PC-9 (cell line): ENCODE data around the gene MLST8. TPM values are rescaled to one million over a fixed set of nuclear protein-coding genes. Genes with fewer than 3 reads are reported as not detected.

Source experiments
- BruUV-seq: library from RNA; stranded (reverse); fragments of 400-500 nt; replicated peaks from 2 replicates; lab custom pipeline; 2021; lab: Mats Ljungman, UMichigan
- CTCF ChIA-PET: fragments of 300-600 bp; sonication (Branson Sonifier 250); formaldehyde crosslinking; loops from one replicate; lab custom pipeline; 2022; ENCODE audit warnings: antibody characterized with exemption; lab: Charles Lee
- POLR2A ChIA-PET: fragments of 300-600 bp; sonication (Branson Sonifier 250); formaldehyde crosslinking; loops from one replicate; lab custom pipeline; 2022; ENCODE audit warnings: antibody characterized with exemption; ENCODE audit not compliant: unreplicated experiment; lab: Charles Lee
- DNase-seq, 2 experiments: peaks; one replicate each; pipeline versions ENCODE4 v3.0.0 to v3.0.0-alpha.2; 2015 to 2022; ENCODE audit warnings: mixed read lengths in 1 of 2
- H2AFZ ChIP-seq: fragments of 200-600 bp; sonication (generic); 2 replicates; pipeline ENCODE4 v1.8.1; 2017; ENCODE audit warnings: antibody characterized with exemption
- H3F3A ChIP-seq: fragments of 200-600 bp; sonication (generic); 2 replicates; pipeline ENCODE4 v1.8.1; 2017; ENCODE audit warnings: antibody characterized with exemption, mild to moderate bottlenecking, low read depth; ENCODE audit not compliant: insufficient read depth
- H3K27ac ChIP-seq: fragments of 200-600 bp; sonication (generic); 2 replicates; pipeline ENCODE4 v1.6.1; 2016; ENCODE audit warnings: mixed run types
- H3K27me3 ChIP-seq: fragments of 200-600 bp; sonication (generic); 2 replicates; pipeline ENCODE4 v1.6.1; 2016; ENCODE audit warnings: low read depth, mixed run types; ENCODE audit not compliant: insufficient read depth
- H3K36me3 ChIP-seq: fragments of 200-600 bp; sonication (generic); 2 replicates; pipeline ENCODE4 v1.6.1; 2016; ENCODE audit warnings: low read depth, mixed run types
- H3K4me1 ChIP-seq: fragments of 200-600 bp; sonication (generic); replicated peaks from 2 replicates; pipeline ENCODE4 v1.6.1; 2016; ENCODE audit warnings: mixed run types; ENCODE audit not compliant: insufficient read depth
- H3K4me2 ChIP-seq: fragments of 200-600 bp; sonication (generic); 2 replicates; pipeline ENCODE4 v1.6.1; 2017; ENCODE audit warnings: mixed run types
- H3K4me3 ChIP-seq: fragments of 200-600 bp; sonication (generic); 2 replicates; pipeline ENCODE4 v1.6.1; 2016; ENCODE audit warnings: mixed run types
- H3K79me2 ChIP-seq: fragments of 200-600 bp; sonication (generic); 2 replicates; pipeline ENCODE4 v1.6.1; 2017; ENCODE audit warnings: low read depth, mixed run types
- H3K9me2 ChIP-seq: fragments of 200-600 bp; sonication (generic); 2 replicates; pipeline ENCODE4 v1.8.1; 2017; ENCODE audit warnings: mild to moderate bottlenecking; ENCODE audit not compliant: insufficient read depth
- H3K9me3 ChIP-seq: fragments of 200-600 bp; sonication (generic); 2 replicates; pipeline ENCODE4 v1.8.1; 2016; ENCODE audit warnings: low read depth; ENCODE audit not compliant: insufficient read depth
- H4K20me1 ChIP-seq: fragments of 200-600 bp; sonication (generic); 2 replicates; pipeline ENCODE4 v1.8.1; 2017; ENCODE audit not compliant: insufficient read depth
- CTCF ChIP-seq: fragments of 200-600 bp; sonication (generic); conservative IDR thresholded peaks from 2 replicates; pipeline ENCODE4 v1.6.1; 2017; ENCODE audit warnings: mixed run types, antibody characterized with exemption, mild to moderate bottlenecking, moderate library complexity
- EZH2 ChIP-seq: fragments of 200-600 bp; sonication (generic); IDR thresholded peaks from 2 replicates; pipeline ENCODE4 v1.8.0; 2017; ENCODE audit warnings: antibody characterized with exemption, low read depth
- intact Hi-C: fragments of 100-400 bp; cut with micrococcal nuclease; formaldehyde crosslinking; loops from one replicate; pipeline ENCODE4 v1.10.0; 2022; ENCODE audit not compliant: unreplicated experiment
- total RNA-seq: library from RNA; stranded (reverse); gene quantifications from 2 replicates; pipeline ENCODE4 v1.2.3, GENCODE V29; 2021

The MLST8 gene
- total RNA-seq, 1 experiment from 2014 or later = 66.3 TPM

GRCh38 chr16:2198283-2198682, 7.0 kb upstream of the MLST8 start:
- no peaks in the 10 kb centered on the region for H3K36me3 ChIP-seq
- no peaks in the 10 kb centered on the region for H3K4me1 ChIP-seq
- ChIA-PET POLR2A (no interaction called here), CTCF (no interaction called here)
- no peak overlapping the region for H3K4me2 ChIP-seq
- H3F3A ChIP-seq = peaks cover 12% of the 10 kb centered on the region; the same call in 1 of the 2 replicates
- intact Hi-C loops = loop anchor here (5.0 kb wide), 1 partner anchor 304 kb away; no protein-coding TSS in a partner anchor
- H4K20me1 ChIP-seq = no peaks in the 10 kb centered on the region
- H3K9me3 ChIP-seq = no peaks in the 10 kb centered on the region
- peaks cover 35% of the 10 kb centered on the region for H3K27me3 ChIP-seq
- no peak overlapping the region for H3K4me3 ChIP-seq
- BruUV-seq = no TSS peak
- H3K27ac ChIP-seq = no peak overlapping the region
- H2AFZ ChIP-seq = no peak overlapping the region
- no peaks in the 10 kb centered on the region for H3K9me2 ChIP-seq
- TF ChIP-seq EZH2 (no peak), CTCF (no peak)
- no peak for DNase-seq
- no peaks in the 10 kb centered on the region for H3K79me2 ChIP-seq

- Histone ChIP-seq H3K36me3 (no peaks in the 10 kb centered on the region), H3K9me3 (no peaks in the 10 kb centered on the region), H3K79me2 (no peaks in the 10 kb centered on the region), H3K4me3 (no peak overlapping the region), H3K27me3 (peaks cover 35% of the 10 kb centered on the region), H2AFZ (no peak overlapping the region), H3K27ac (no peak overlapping the region), H3K4me1 (no peaks in the 10 kb centered on the region), H3K9me2 (no peaks in the 10 kb centered on the region), H4K20me1 (no peaks in the 10 kb centered on the region), H3F3A (peaks cover 12% of the 10 kb centered on the region; the same call in 1 of the 2 replicates), H3K4me2 (no peak overlapping the region)
- intact Hi-C loops = loop anchor here (5.0 kb wide), 1 partner anchor 303 kb away; no protein-coding TSS in a partner anchor
- POLR2A ChIA-PET = interaction anchor here (0.6 kb wide), 1 partner anchor 44 kb away, joined by 3 read pairs; the partner anchor contains the start of gene TRAF7
- no TSS peak for BruUV-seq
- CTCF ChIA-PET = no interaction called here
- no peak for DNase-seq
- TF ChIP-seq CTCF (no peak), EZH2 (no peak)
Measured at GRCh38 chr16:2199095-2199494, 6.2 kb upstream of the MLST8 start.

- Histone ChIP-seq H3K4me2 (no peak overlapping the region), H2AFZ (no peak overlapping the region), H3K36me3 (no peaks in the 10 kb centered on the region), H4K20me1 (no peaks in the 10 kb centered on the region), H3K79me2 (no peaks in the 10 kb centered on the region), H3F3A (peaks cover 12% of the 10 kb centered on the region; the same call in 1 of the 2 replicates), H3K9me3 (no peaks in the 10 kb centered on the region), H3K9me2 (no peaks in the 10 kb centered on the region), H3K4me1 (peaks cover 5% of the 10 kb centered on the region; the same call in 1 of the 2 replicates), H3K27ac (no peak overlapping the region), H3K27me3 (peaks cover 35% of the 10 kb centered on the region), H3K4me3 (no peak overlapping the region)
- POLR2A ChIA-PET = interaction anchor here (0.6 kb wide), 1 partner anchor 44 kb away, joined by 3 read pairs; the partner anchor contains the start of gene TRAF7
- no peak for TF ChIP-seq CTCF
- intact Hi-C loops = loop anchor here (5.0 kb wide), 1 partner anchor 303 kb away; no protein-coding TSS in a partner anchor
- no peak for DNase-seq
- no TSS peak for BruUV-seq
- CTCF ChIA-PET = no interaction called here
Measured at GRCh38 chr16:2199621-2200139, 5.6 kb upstream of the MLST8 start.
